Measurements from ENCODE around the gene EEFSEC. TPM values are rescaled to one million over a fixed set of nuclear protein-coding genes. Genes with fewer than 3 reads are reported as not detected.

EEFSEC gene
- total RNA-seq, 1 donor from 2014 or later, result 23.4 TPM

DNA sequence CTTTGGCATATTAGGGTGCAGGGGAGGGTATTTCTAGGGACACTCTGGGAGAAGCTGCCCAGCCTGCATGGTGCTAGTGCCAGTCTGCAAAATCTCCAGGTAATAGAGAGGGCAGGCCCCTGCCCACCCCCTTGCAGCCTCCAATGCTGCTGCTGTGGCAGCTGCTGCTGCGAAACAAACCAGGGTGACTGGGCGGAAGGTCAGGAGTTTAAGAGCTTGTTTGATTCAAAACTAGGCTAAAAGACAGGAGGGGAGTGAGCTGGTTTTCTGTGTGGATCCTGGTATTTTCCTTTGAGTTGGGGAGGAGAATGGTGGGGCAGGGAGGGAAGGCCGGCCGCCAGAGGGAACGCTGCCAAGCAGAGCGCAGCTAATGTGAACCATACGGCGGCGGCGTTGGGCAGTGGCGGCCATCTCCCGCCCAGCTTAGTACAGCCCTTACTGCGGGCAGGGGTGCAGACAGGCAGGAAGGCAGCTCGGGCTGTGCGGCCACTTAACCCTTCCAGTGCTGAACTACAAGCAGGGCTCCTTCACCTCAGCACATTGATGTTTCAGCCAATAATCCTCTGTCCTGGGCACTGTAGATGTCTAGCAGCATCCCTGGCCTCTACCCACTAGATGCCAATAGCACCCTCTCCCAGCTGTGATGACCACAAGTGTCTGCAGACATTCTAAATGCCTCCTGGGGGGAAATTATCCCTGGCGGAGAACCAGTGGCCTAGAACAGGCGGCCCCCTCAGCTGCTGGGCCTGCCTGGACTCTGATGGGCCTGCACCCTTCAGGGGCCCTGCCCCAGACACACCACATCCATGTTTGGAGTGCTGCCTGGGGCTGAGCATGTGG, 125.7 kb downstream of the EEFSEC start:
- Mint-ChIP-seq H3K9me3 (no peaks in the 10 kb centered on the region), H3K27me3 (ENCODE audit: low read depth) (no peaks in the 10 kb centered on the region), H3K4me1 (peaks cover 36% of the 10 kb centered on the region), H3K36me3 (ENCODE audit: low read depth) (no peaks in the 10 kb centered on the region), H3K27ac (ENCODE audit: unreplicated experiment) (no peak overlapping the region), H3K4me3 (no peak overlapping the region)
- TF ChIP-seq, protein P1, sequence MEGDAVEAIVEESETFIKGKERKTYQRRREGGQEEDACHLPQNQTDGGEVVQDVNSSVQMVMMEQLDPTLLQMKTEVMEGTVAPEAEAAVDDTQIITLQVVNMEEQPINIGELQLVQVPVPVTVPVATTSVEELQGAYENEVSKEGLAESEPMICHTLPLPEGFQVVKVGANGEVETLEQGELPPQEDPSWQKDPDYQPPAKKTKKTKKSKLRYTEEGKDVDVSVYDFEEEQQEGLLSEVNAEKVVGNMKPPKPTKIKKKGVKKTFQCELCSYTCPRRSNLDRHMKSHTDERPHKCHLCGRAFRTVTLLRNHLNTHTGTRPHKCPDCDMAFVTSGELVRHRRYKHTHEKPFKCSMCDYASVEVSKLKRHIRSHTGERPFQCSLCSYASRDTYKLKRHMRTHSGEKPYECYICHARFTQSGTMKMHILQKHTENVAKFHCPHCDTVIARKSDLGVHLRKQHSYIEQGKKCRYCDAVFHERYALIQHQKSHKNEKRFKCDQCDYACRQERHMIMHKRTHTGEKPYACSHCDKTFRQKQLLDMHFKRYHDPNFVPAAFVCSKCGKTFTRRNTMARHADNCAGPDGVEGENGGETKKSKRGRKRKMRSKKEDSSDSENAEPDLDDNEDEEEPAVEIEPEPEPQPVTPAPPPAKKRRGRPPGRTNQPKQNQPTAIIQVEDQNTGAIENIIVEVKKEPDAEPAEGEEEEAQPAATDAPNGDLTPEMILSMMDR (conservative IDR thresholded peaks at IDR 0.05), result no peak
- DNase-seq (ENCODE audit: low read depth, low spot score), result peak; percentile 19

DNA sequence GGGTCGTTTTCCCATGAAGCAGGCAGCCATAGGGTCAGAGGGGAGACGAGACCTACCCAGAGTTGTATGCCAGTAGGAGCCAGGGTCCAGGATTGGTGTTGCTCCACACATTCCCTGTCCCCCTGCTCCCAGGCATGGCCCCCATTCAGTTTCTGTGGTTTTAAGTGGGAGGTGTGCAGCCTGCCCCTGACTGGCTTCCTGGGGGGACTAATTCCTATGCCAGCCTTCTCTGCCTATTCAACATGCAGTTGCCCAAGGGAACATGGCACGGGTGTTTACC, 126.3 kb downstream of the EEFSEC start:
- DNase-seq (ENCODE audit: low read depth, low spot score), result no peak
- Mint-ChIP-seq H3K9me3 (no peaks in the 10 kb centered on the region), H3K27ac (ENCODE audit: unreplicated experiment) (no peak overlapping the region), H3K27me3 (ENCODE audit: low read depth) (no peaks in the 10 kb centered on the region), H3K4me1 (peaks cover 36% of the 10 kb centered on the region), H3K36me3 (ENCODE audit: low read depth) (no peaks in the 10 kb centered on the region), H3K4me3 (no peak overlapping the region)
- TF ChIP-seq, protein P1 (conservative IDR thresholded peaks at IDR 0.05), result no peak

DNA sequence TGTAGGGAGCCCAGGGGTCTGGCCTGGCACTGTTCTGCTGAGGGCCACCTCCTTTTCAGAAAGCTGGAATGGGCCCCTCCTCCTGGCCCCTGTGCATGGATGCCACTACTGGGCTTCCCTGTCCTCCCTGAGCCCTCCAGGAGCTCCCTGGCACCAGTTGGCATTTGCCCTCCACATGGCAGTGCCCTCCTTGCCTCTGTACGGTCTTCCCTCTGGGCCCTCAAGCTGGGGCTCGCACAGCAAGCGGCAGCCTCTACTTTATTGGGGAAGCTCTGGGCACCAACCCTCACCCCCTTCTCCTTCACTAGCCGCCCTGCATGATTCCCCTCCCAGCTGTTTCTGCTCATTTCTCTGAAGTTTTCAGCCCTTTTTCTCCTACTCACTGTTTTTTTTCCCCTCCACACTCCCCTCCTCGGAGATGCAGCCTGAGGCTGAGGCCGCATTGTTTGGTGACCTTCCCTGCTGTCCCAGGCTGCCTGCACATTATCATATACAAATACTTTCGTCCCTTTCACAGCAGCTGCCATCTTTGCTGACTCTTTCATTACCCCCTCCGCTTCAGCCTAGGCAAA, 127.3 kb downstream of the EEFSEC start:
- TF ChIP-seq, protein P1 (conservative IDR thresholded peaks at IDR 0.05), result no peak
- Mint-ChIP-seq H3K36me3 (ENCODE audit: low read depth) (no peaks in the 10 kb centered on the region), H3K9me3 (no peaks in the 10 kb centered on the region), H3K4me3 (peak overlapping the region; percentile 47), H3K4me1 (peaks cover 36% of the 10 kb centered on the region), H3K27ac (ENCODE audit: unreplicated experiment) (peak overlapping the region; percentile 30), H3K27me3 (ENCODE audit: low read depth) (no peaks in the 10 kb centered on the region)
- no peak for DNase-seq (ENCODE audit: low read depth, low spot score)

DNA sequence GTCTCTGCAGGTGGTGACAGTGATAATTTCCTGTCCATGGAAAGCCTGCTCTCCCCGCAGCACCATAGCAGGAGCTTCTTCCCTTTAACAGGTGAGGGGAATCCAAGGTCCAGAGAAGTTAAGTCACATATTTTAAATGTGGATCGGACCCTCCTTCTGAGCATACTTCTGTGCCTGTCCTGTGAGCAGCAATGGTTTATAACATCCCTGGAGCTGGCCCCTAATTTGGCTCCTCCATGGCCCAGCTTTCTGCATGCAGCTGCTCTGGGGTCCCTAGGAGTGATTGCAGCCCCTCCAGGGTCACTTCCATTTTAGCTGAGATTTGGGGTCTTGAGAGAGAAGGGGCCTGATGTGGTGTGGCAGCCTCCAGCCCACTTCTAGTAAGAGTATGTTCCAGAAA, 127.8 kb downstream of the EEFSEC start:
- DNase-seq (ENCODE audit: low read depth, low spot score), result no peak
- Mint-ChIP-seq H3K36me3 (ENCODE audit: low read depth) (no peaks in the 10 kb centered on the region), H3K27me3 (ENCODE audit: low read depth) (no peaks in the 10 kb centered on the region), H3K27ac (ENCODE audit: unreplicated experiment) (peak overlapping the region; percentile 30), H3K9me3 (no peaks in the 10 kb centered on the region), H3K4me1 (peaks cover 36% of the 10 kb centered on the region), H3K4me3 (peak overlapping the region; percentile 47)
- TF ChIP-seq, protein P1 (conservative IDR thresholded peaks at IDR 0.05), result no peak

DNA sequence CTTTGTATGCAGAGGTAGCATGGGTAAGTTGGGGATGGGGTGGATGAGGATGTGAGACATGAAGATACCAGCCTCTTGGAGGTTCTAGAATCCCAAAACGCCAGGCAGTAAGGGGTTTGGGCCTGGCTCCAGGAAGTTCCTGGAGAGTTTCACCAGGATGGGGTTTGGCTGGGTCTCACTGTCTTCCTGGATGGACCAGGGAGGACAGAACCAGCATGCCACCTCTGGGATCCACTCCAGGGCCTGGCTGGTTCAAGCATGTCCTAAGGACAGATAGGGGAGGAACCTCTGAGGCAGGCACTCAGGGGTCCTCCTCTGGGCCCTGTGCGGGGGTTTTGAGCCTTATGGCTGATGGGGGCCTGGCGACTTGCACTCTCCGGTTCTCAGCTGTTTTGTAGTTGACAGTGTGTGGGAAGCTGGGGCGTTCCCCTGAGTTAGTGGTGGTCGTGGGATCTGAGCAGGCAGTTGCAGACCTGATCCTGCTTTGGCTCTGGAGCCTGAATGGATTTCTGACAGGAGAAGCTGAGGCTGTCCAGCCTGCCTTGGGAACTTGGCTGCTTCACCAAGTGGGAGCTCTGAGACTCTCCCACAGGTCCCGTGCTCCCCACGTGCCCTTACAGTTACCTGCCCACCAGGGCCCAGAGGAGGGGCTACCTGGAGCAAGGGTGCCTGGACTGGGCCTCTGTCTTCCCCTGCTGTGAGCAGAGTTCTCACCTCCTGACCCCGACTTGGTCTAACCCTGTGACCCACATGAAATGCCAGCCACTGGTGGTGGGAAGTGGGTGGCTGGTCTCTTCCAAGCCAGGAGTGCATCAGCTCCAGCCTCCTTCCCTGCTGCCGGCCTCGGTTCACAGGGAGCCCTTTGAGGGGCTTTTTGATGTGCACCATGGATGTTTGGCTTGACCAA, 128.4 kb downstream of the EEFSEC start:
- Mint-ChIP-seq H3K27ac (ENCODE audit: unreplicated experiment) (peak overlapping the region; percentile 86), H3K9me3 (no peaks in the 10 kb centered on the region), H3K27me3 (ENCODE audit: low read depth) (no peaks in the 10 kb centered on the region), H3K36me3 (ENCODE audit: low read depth) (no peaks in the 10 kb centered on the region), H3K4me1 (peaks cover 36% of the 10 kb centered on the region), H3K4me3 (no peak overlapping the region)
- no peak for DNase-seq (ENCODE audit: low read depth, low spot score)
- TF ChIP-seq, protein P1 (conservative IDR thresholded peaks at IDR 0.05), result no peak
